ENCODE measurements around the gene CRHR1.

Gene CRHR1

GRCh38 chr17:45782889-45783592 lies 1.1 kb upstream of the CRHR1 start:
- H3K36me3 ChIP-seq (replicated peaks; ENCODE audit: insufficient read depth, low read length): no peaks in the 10 kb centered on the region
- H3K9ac ChIP-seq (ENCODE audit: low read length): no peak overlapping the region
- H3K4me2 ChIP-seq (ENCODE audit: low read depth, low read length): peak overlapping the region; percentile 49; the same call in 1 of the 2 replicates
- no peak for DNase-seq
- H2AFZ ChIP-seq (ENCODE audit: low read length): no peak overlapping the region
- H3F3A ChIP-seq (ENCODE audit: insufficient read depth, low read length): no peaks in the 10 kb centered on the region
- H3K79me2 ChIP-seq (ENCODE audit: low read length): no peaks in the 10 kb centered on the region
- H3K27ac ChIP-seq (ENCODE audit: low read length): no peak overlapping the region
- H3K9me2 ChIP-seq (replicated peaks; ENCODE audit: insufficient read depth, low read length): no peaks in the 10 kb centered on the region
- H3K27me3 ChIP-seq (replicated peaks; ENCODE audit: insufficient read depth, low read length): peaks cover 82% of the 10 kb centered on the region
- no peaks in the 10 kb centered on the region for H4K20me1 ChIP-seq (ENCODE audit: insufficient read depth, low read length)
- H3K4me1 ChIP-seq (ENCODE audit: low read length): no peaks in the 10 kb centered on the region
- H3K9me3 ChIP-seq (replicated peaks; ENCODE audit: insufficient read depth, low read length): no peaks in the 10 kb centered on the region
- TF ChIP-seq CTCF (IDR thresholded peaks at IDR 0.05; ENCODE audit: low read length) (no peak; the same call in 1 of the 2 replicates), EZH2phosphoT487 (IDR thresholded peaks at IDR 0.05; ENCODE audit: low read length) (no peak), EZH2 (optimal IDR thresholded peaks at IDR 0.05; ENCODE audit: low read depth, low read length) (no peak)
- H3K4me3 ChIP-seq (ENCODE audit: low read length): no peak overlapping the region; the same call in 1 of the 2 replicates

GRCh38 chr17:45783593-45784292 lies 377 bp upstream of the CRHR1 start:
- DNase-seq: no peak
- no peaks in the 10 kb centered on the region for H3K36me3 ChIP-seq (replicated peaks; ENCODE audit: insufficient read depth, low read length)
- no peaks in the 10 kb centered on the region for H3K9me3 ChIP-seq (replicated peaks; ENCODE audit: insufficient read depth, low read length)
- H3K4me2 ChIP-seq (ENCODE audit: low read depth, low read length): peak overlapping the region; percentile 49; the same call in 1 of the 2 replicates
- H2AFZ ChIP-seq (ENCODE audit: low read length): 0 out of 2 replicates have a peak overlapping the region, but pooled peaks have one; percentile 15
- H3K27ac ChIP-seq (ENCODE audit: low read length): no peak overlapping the region
- H3K79me2 ChIP-seq (ENCODE audit: low read length): no peaks in the 10 kb centered on the region
- no peaks in the 10 kb centered on the region for H3K9me2 ChIP-seq (replicated peaks; ENCODE audit: insufficient read depth, low read length)
- TF ChIP-seq EZH2phosphoT487 (IDR thresholded peaks at IDR 0.05; ENCODE audit: low read length) (no peak), EZH2 (optimal IDR thresholded peaks at IDR 0.05; ENCODE audit: low read depth, low read length) (no peak)
- H3K9ac ChIP-seq (ENCODE audit: low read length): no peak overlapping the region
- no peaks in the 10 kb centered on the region for H4K20me1 ChIP-seq (ENCODE audit: insufficient read depth, low read length)
- peak overlapping the region; percentile 41 for H3K4me3 ChIP-seq (ENCODE audit: low read length)
- peaks cover 82% of the 10 kb centered on the region for H3K27me3 ChIP-seq (replicated peaks; ENCODE audit: insufficient read depth, low read length)
- H3K4me1 ChIP-seq (ENCODE audit: low read length): no peaks in the 10 kb centered on the region
- no peaks in the 10 kb centered on the region for H3F3A ChIP-seq (ENCODE audit: insufficient read depth, low read length)

GRCh38 chr17:45784741-45785479 lies 790 bp downstream of the CRHR1 start:
- H3K27me3 ChIP-seq (replicated peaks; ENCODE audit: insufficient read depth, low read length): peaks cover 85% of the 10 kb centered on the region
- H3F3A ChIP-seq (ENCODE audit: insufficient read depth, low read length): no peaks in the 10 kb centered on the region
- peak overlapping the region; percentile 20; the same call in 1 of the 2 replicates for H3K4me3 ChIP-seq (ENCODE audit: low read length)
- H3K9ac ChIP-seq (ENCODE audit: low read length): no peak overlapping the region
- DNase-seq: no peak
- H3K4me1 ChIP-seq (ENCODE audit: low read length): no peaks in the 10 kb centered on the region
- no peak overlapping the region for H3K27ac ChIP-seq (ENCODE audit: low read length)
- peak overlapping the region; percentile 47; the same call in 1 of the 2 replicates for H3K4me2 ChIP-seq (ENCODE audit: low read depth, low read length)
- no peaks in the 10 kb centered on the region for H3K9me2 ChIP-seq (replicated peaks; ENCODE audit: insufficient read depth, low read length)
- no peaks in the 10 kb centered on the region for H3K79me2 ChIP-seq (ENCODE audit: low read length)
- H3K36me3 ChIP-seq (replicated peaks; ENCODE audit: insufficient read depth, low read length): no peaks in the 10 kb centered on the region
- H3K9me3 ChIP-seq (replicated peaks; ENCODE audit: insufficient read depth, low read length): no peaks in the 10 kb centered on the region
- TF ChIP-seq EZH2phosphoT487 (IDR thresholded peaks at IDR 0.05; ENCODE audit: low read length): no peak
- TF ChIP-seq CTCF (IDR thresholded peaks at IDR 0.05; ENCODE audit: low read length): no peak
- TF ChIP-seq EZH2 (optimal IDR thresholded peaks at IDR 0.05; ENCODE audit: low read depth, low read length): no peak
- no peaks in the 10 kb centered on the region for H4K20me1 ChIP-seq (ENCODE audit: insufficient read depth, low read length)
- H2AFZ ChIP-seq (ENCODE audit: low read length): no peak overlapping the region
